NCI-H82 (cell line): ENCODE data around the gene RPH3AL.

ENCODE experiments used
- DNase-seq: peaks from one replicate; lab custom pipeline; 2025; lab: John Stamatoyannopoulos, UW

RPH3AL gene

GRCh38 chr17:353213-353837, 718 bp upstream of the RPH3AL start:
- no peak for DNase-seq

DNA sequence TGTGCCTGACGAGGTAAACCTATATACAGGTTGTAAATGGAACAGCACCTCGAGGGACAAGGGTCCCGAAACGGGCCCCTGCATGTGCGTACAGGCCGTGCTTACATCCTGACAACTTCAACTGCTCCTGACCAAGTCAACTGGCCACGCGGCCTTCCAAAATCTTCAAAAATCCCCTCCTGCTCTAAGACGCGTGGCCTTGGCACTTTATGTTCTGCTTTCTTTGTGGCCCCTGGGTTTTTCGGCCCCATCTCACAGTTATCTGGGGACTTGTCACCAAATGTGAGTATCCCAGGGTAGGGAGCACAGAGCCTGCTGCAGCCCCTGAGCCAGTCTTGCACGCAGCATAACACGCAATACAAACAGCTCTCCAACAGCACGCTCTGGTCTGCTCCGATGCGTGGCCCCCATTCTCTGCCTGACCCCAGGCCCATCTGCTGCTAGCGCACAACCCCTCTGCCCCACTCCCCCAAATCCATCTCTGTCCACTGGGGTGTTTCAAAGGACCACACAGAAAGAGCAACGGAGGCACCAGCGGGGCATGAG, 659 bp downstream of the RPH3AL start:
- peak; percentile 74 for DNase-seq

- DNase-seq: peak; percentile 26
Measured at GRCh38 chr17:351449-351738, 1.2 kb downstream of the RPH3AL start.

DNA sequence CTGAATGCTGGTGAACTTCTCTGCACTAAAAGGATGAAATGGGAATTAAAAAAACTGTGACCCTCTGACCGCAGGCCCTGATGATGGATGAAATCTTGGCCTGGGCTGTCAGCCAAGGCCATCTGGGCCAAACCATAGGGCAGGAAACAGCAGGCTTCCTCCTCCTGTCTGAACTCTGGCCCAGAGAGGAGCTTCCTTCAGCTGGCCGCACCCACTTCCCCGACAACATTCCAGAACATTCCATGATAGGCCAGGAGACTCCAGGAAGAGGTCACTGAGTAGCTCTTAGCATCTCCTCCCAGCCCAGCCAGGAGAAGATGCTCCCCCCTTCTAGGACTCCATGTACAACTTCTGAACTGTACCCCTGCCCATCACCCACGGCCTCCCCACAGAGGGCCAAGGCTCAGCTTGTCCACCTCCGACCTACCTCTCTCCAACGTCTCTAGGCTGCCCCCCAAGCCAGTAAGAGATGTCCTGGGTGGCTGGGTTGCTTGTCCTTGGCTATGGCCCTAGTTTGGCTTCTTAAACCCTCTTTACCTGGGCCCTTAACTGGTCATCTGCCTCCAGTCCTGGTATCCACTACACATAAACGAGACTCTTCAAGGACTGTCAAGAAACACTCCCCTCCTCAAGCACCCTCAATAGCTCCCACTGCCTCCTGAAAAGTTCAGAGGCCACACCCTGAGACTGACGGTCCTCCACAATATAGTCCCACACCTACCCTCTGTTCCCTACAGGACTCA, 1.7 kb downstream of the RPH3AL start:
- peak; percentile 30 for DNase-seq

- DNase-seq: no peak
Measured at GRCh38 chr17:349666-350065, 2.9 kb downstream of the RPH3AL start.

GRCh38 chr17:348692-349425, 3.7 kb downstream of the RPH3AL start:
- DNase-seq: no peak

DNA sequence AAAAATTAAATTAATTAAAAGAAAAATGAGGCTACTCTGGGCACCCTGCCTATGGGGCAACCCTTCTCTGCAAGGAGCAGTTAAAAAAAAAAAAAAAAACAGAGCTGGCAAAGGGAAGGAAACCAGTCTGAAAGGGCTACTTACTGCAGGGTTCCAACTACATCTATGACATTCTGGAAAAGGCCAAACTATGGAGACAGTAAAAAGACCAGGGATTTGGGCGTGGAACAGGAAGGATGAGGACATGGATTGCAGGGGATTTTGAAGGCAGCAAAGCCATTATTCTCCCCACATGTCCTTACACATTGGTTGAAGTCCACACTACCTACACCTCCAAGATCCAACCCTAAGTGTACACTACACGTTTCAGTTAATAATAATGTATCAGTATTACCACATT, 4.6 kb downstream of the RPH3AL start:
- no peak for DNase-seq

DNA sequence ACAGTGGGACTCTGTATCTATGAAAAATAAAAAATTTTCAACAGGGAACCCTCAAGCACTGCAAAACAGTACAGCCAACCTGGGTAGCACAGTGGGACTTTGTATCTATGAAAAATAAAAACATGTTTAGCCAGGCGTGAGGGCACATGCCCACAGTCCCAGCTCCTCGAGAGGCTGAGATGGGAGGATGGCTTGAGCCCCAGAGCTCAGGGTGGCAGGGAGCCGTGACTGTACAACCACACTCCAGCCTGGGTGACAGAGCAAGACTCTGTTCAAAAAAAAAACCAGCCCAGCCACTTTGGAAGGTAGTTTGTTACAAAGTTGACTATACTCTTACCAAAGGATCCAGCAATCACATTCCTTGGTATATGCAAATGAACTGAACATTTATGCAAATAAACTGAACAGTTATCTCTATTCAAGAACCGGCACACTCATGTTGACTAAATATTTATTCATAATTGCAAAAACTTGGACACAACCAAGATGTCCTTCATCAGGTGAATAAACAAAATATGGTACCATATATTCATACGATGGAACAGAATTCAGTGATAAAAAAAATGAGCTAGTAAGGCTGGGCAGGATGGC, 5.2 kb downstream of the RPH3AL start:
- no peak for DNase-seq

DNA sequence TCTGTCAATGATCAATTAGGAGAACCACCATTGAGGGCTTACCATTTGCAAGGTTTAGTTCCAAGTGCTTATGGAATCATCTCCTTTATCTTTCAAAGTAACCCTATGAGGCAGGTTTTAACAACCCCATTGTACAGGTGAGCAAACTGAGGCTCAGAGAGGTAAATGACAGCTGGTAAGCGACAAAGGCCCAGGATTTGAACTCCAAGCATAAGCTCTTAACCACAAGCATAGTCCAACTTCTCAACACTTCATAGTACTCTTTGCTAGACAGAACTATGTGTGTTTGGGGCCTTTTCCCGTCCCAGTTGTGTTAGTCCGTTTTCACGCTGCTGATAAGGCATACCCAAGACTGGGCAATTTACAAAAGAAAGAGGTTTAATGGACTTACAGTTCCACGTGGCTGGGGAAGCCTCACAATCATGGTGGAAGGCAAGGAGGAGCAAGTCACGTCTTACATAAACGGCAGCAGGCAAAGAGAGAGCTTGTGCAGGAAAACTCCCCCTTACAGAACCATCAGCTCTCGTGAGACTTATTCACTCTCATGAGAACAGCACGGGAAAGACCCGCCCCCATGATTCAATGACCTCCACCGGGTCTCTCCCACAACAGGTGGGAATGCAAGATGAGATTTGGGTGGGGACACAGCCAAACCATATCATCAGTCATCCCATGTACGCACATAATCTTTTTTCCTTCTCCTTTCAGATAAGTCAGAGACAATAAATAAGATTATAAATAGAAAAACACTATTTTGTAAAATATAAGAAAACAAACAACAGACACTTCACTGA, 6.4 kb downstream of the RPH3AL start:
- DNase-seq: no peak

DNA sequence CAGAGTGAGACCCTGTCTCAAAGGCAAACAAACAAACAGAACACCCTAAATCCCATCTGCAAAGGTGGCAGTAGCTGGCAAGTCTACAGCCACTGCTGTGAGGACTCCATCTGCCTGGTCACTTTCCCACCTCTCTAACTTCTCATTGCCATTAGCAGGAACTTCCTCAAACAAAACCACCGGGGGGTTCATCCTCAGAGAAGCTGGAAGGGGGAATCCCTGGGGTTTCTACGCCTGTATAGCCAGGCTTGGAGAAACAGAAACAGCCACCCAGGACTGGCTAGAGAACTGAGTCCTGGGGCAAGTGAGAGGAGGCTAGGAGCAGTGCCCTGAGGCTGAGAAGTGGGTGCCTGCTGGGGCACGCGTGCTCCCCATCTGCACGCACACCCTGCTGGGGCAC, 7.3 kb downstream of the RPH3AL start:
- no peak for DNase-seq

DNA sequence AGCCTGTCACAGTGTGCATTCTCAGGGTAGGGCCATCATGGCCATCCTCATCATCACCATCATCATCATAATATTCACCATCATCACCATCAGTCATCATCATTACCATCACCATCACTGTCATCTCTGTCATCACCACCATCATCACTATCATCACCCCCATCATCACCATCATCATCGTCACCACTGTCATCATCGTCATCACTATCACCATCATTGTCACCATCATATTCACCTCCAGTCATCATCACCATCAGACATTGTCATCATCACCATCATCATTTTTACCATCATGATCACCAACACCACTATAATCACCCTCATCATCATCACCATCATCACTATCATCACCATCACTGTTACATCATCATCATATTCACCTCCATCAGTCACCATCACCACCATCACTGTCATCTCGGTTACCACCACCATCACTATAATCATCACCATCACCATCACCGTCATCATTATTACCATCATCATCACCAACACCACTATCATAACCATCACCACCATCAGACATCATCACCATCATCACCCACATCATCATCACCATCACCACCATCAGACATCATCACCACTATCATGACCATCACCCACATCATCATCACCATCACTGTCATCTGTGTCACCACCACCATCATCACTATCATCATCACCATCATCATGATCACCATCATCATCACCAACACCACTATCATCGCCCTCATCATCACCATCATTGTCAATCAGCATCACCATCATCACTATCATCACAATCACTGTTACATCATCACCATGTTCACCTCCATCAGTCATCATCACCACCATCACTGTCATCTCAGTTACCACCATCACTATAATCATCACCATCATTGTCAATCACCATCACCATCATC, 8.5 kb downstream of the RPH3AL start:
- DNase-seq: no peak

DNA sequence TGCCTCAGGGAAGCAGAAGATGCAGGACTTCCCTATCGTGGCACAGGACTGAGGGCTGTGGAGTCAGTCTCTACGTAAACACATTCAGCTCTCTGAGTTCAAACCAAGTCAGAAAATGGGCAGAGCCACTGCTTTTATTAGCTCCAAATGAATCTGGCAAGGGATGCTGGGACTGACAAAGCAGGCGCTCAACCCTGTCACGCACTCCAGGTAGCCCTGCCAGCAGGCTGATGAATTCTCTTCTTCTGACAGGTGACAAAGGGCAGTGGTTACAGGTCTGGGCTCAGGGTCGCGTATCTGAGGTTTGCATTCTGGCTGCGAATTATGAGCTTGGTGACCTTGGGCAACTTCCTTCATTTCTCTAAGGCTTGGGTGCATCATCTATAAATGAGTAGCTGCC, 9.4 kb downstream of the RPH3AL start:
- DNase-seq: no peak

DNA sequence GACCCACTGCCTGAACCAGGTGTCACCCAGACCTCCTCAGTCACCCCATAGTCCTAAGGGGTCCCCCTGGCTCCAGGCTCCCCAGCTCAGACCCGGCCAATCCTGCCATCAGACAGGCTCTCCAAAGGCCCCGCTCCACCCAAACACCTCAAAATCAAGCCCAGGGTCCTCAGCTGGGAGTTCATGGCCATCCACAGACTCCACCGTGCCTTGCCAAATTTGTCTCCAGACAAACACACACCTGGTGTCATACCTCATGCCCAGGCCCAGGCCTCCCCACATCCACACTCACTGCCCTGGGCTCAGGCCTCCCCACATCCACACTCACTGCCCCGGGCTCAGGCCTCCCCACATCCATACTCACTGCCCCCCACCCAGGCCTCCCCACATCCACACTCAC, 12.5 kb downstream of the RPH3AL start:
- no peak for DNase-seq

DNA sequence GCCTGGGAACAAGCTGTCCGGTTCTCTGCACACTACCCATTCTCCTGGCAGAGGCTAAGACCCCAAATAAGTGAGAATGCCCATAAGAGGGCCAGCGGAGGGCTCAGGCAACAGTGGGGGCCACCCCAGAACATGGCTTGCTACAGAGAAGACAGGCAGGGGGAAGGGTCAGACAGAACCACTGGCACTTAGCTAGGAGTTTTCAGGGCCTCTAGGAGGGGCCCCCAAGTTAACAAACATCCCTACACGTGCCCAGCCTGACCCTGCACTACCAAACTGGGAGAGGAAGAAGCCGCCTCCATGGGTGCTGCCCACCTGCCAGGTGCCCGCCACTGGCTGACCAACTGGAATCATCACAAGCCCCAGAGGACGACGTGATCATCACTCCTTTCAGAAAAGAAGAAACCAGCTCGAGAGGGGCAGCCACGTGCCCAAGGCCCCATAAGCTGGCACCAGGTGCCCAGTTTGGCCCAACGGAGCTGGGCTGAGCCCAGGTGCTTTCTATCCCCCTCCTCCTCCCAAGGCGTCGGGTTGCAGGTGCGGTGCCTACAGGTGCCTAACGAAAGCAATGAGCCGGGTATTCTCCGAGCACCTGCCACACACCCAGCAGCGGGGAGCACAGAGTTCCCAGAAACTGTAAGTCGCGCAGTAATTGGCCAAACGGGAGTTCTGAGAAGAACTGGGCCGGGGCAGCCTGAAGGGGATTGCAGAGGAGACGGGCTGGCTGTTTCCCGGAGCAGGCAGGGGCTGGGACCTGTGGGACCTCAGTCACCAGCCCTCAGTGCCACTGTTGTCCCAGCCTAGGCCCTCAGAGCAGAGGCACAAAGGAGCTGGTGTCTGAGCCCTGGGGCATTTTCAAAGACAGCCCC, 13.2 kb downstream of the RPH3AL start:
- no peak for DNase-seq

DNA sequence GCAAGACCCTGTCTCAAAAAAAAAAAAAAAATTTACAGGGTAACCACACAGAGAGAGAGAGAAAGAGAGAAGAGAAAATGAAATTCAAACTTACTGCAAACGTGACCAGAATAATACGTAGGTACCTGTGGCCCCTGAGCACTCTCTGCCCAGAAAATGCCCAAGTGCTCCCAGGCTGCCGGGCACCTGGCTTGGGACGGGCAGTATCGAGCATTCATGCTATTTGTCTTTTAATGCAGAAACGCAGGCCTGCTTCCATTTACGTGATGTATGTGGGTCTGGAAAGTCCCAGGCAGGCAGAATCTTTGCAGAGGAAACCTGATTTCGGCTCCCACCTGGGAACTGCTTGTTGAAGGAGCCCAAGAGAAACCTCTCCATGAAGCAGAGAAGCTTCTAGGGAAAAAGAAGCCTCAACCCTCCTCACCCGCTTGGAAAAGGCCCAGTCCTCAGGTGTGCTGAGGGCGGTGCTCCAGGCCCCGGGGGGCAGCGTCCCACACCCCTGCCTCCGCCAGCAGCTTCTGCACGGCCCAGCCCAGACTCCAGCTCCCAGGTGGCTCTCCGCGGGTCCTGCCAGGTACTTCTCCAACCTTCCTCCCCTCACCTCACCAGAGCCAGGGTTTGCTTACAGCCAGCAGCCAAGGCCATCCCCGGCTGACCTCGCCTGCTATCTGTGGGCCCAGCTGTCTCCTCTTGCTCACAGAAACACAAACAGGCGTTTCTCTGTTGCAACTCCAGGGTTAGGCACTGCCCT, 14.0 kb downstream of the RPH3AL start:
- peak; percentile 52 for DNase-seq

GRCh38 chr17:337866-338265, 14.7 kb downstream of the RPH3AL start:
- no peak for DNase-seq

DNA sequence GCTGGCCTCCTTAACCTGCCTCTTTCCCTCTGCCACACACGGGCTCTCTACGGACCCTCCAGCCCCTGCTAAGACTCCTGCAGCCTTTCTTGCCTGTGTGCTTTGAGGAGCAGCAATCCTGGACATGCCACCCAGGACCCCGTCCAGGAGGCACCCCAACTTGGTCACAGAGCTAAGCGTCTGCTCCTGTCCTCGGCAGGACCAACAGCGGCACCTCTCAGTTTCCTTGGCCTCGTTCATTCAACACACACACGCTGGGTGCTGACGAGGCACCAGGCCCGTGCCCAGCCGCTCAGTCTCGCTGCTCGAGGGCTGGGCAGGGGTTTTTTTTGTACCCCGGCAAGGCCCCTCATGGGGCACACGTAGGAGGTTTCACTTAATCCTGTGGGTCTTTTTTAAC, 15.2 kb downstream of the RPH3AL start:
- DNase-seq: no peak

DNA sequence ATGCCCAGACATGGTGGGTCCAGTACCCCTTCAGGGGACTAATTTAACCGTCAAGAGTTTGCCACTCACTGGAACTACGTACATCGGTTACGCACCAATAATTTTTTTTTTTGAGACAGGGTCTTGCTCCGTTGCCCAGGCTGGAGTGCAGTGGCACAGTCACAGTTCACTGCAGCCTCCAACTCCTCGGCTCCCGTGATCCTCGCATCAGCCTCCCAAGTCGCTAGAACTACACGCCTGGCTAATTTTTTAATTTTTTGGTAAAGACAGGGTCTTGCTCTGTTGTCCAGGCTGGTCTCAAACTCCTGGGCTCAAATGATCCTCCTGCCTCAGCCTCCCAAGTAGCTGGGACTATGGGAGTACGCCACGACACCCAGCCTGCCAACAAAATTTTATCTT, 15.6 kb downstream of the RPH3AL start:
- DNase-seq: no peak
